GM19035 (cell line): Measurements from ENCODE around the gene TSHR.
"Not testable (repeated sequence)": the region's sequence is repeated elsewhere in the genome, so short reads cannot be mapped to it uniquely, and the experiment has no call there.

ENCODE experiments used
- ATAC-seq: cut with Tn5 transposase; IDR thresholded peaks from one replicate; pipeline ENCODE4 v1.9.1; 2021; ENCODE audit not compliant: unreplicated experiment

The TSHR gene

GRCh38 chr14:80955416-80955941, at the start of gene TSHR:
Gene TSHR (plus strand): TSS chr14:80955621. CDS start chr14:80955681, 60 bp downstream.
- no peak for ATAC-seq

- no peak for ATAC-seq
Observed at GRCh38 chr14:80906336-80906735, 49.1 kb upstream of the TSHR start.

GRCh38 chr14:80906946-80907345, 48.5 kb upstream of the TSHR start:
- ATAC-seq: no peak

- ATAC-seq: not testable (repeated sequence)
Observed at GRCh38 chr14:80912013-80912412, 43.4 kb upstream of the TSHR start.

- ATAC-seq: no peak
Observed at GRCh38 chr14:80919622-80920021, 35.8 kb upstream of the TSHR start.

GRCh38 chr14:80923368-80923767, 32.1 kb upstream of the TSHR start:
- ATAC-seq: no peak

- ATAC-seq: no peak
Observed at GRCh38 chr14:80924365-80925103, 30.9 kb upstream of the TSHR start.

GRCh38 chr14:80926397-80927082, 28.9 kb upstream of the TSHR start:
- ATAC-seq: no peak

- ATAC-seq: no peak
Observed at GRCh38 chr14:80927083-80927989, 28.1 kb upstream of the TSHR start.

GRCh38 chr14:80930095-80930494, 25.3 kb upstream of the TSHR start:
- ATAC-seq: no peak

- peak; percentile 98 for ATAC-seq
Observed at GRCh38 chr14:80930836-80931389, 24.5 kb upstream of the TSHR start.

- no peak for ATAC-seq
Observed at GRCh38 chr14:80933282-80933681, 22.1 kb upstream of the TSHR start.

- ATAC-seq: no peak
Observed at GRCh38 chr14:80933686-80934085, 21.7 kb upstream of the TSHR start.

GRCh38 chr14:80940146-80940545, 15.3 kb upstream of the TSHR start:
- ATAC-seq: no peak

- peak; percentile 99 for ATAC-seq
Observed at GRCh38 chr14:80941241-80942185, 13.9 kb upstream of the TSHR start, which contains the start of gene CEP128. Gene CEP128 (minus strand): TSS chr14:80941738.

- ATAC-seq: peak; percentile 26
Observed at GRCh38 chr14:80942191-80942600, 13.2 kb upstream of the TSHR start.

- no peak for ATAC-seq
Observed at GRCh38 chr14:80944861-80945617, 10.4 kb upstream of the TSHR start.

GRCh38 chr14:80946187-80946586, 9.2 kb upstream of the TSHR start:
- ATAC-seq: no peak

- ATAC-seq: no peak
Observed at GRCh38 chr14:80946797-80947196, 8.6 kb upstream of the TSHR start.
